Naive thymus-derived CD4-positive, alpha-beta T cell (primary cell): ENCODE data around the gene PNP. TPM values are rescaled to one million over a fixed set of nuclear protein-coding genes. Genes with fewer than 3 reads are reported as not detected.
A peak's percentile ranks its signal among the peaks of the same experiment; 100 is the strongest.
"Not testable (repeated sequence)": the region's sequence is repeated elsewhere in the genome, so short reads cannot be mapped to it uniquely, and the experiment has no call there.

Experiments
- ATAC-seq: fragments of 150-1000 bp; cut with Tn5 transposase; 2 replicates; pipeline ENCODE4 v1.10.0; 2021; ENCODE audit warnings: mild to moderate bottlenecking, moderate library complexity
- CTCF ChIA-PET: fragments of 350-600 bp; sonication (Branson Sonifier 250); formaldehyde crosslinking; loops from one replicate; lab custom pipeline; 2021; ENCODE audit warnings: antibody characterized with exemption; lab: Charles Lee
- POLR2A ChIA-PET: fragments of 350-600 bp; sonication (Branson Sonifier 250); formaldehyde crosslinking; loops from one replicate; lab custom pipeline; 2021; ENCODE audit warnings: antibody characterized with exemption, inconsistent platforms; lab: Charles Lee
- DNase-seq, 9 donors: peaks; one replicate each; pipeline versions ENCODE4 v3.0.0 to v3.0.0-alpha.2; 2020 to 2022; ENCODE audit warnings: mixed read lengths in 1 of 9
- H3K27ac ChIP-seq: one replicate; pipeline ENCODE4 v1.7.0; 2013; ENCODE audit warnings: mild to moderate bottlenecking, low read depth, low read length, moderate library complexity
- H3K27me3 ChIP-seq, 2 donors: one replicate each; pipeline ENCODE4 v1.7.0; 2013; ENCODE audit warnings: low read length in 2 of 2, mild to moderate bottlenecking in 2 of 2, moderate library complexity in 2 of 2; ENCODE audit not compliant: control insufficient read depth in 2 of 2, insufficient read depth in 2 of 2
- H3K36me3 ChIP-seq, 3 experiments: 1 replicate in 2 of 3; 2 replicates in 1 of 3; pipeline ENCODE4 v1.7.0; 2013; ENCODE audit warnings: low read length in 3 of 3, mild to moderate bottlenecking in 3 of 3, moderate library complexity in 1 of 3; ENCODE audit not compliant: insufficient read depth in 3 of 3, control insufficient read depth in 2 of 3
- H3K4me1 ChIP-seq, 2 donors: one replicate each; pipeline ENCODE4 v1.7.0; 2013; ENCODE audit warnings: low read length in 2 of 2, mild to moderate bottlenecking in 2 of 2, moderate library complexity in 1 of 2; ENCODE audit not compliant: control insufficient read depth in 2 of 2, insufficient read depth in 2 of 2
- H3K4me3 ChIP-seq: 2 replicates; pipeline ENCODE4 v1.7.0; 2013; ENCODE audit warnings: mild to moderate bottlenecking, low read length
- H3K9me3 ChIP-seq, 3 experiments: 1 replicate in 2 of 3; 2 replicates in 1 of 3; pipeline ENCODE4 v1.7.0; 2013; ENCODE audit warnings: low read length in 3 of 3; ENCODE audit not compliant: control insufficient read depth in 2 of 3
- H3K27ac Mint-ChIP-seq, 9 donors: one replicate each; pipeline ENCODE4 v1.8.0; 2020 to 2022; ENCODE audit warnings: mixed read lengths in 9 of 9, mild to moderate bottlenecking in 8 of 9, moderate library complexity in 5 of 9, inconsistent platforms in 2 of 9
- H3K27me3 Mint-ChIP-seq, 5 donors: one replicate each; pipeline ENCODE4 v1.8.0; 2021 to 2022; ENCODE audit warnings: mixed read lengths in 5 of 5, mild to moderate bottlenecking in 1 of 5
- H3K36me3 Mint-ChIP-seq, 5 donors: one replicate each; pipeline ENCODE4 v1.8.0; 2020 to 2022; ENCODE audit warnings: mixed read lengths in 5 of 5, mild to moderate bottlenecking in 3 of 5, inconsistent platforms in 1 of 5
- H3K4me1 Mint-ChIP-seq, 7 donors: one replicate each; pipeline ENCODE4 v1.8.0; 2020 to 2022; ENCODE audit warnings: mixed read lengths in 7 of 7, mild to moderate bottlenecking in 3 of 7, inconsistent platforms in 1 of 7
- H3K4me3 Mint-ChIP-seq, 10 donors: one replicate each; pipeline ENCODE4 v1.8.0; 2020 to 2022; ENCODE audit warnings: mild to moderate bottlenecking in 10 of 10, mixed read lengths in 10 of 10, moderate library complexity in 6 of 10, inconsistent platforms in 2 of 10
- H3K9me3 Mint-ChIP-seq, 11 donors: one replicate each; pipeline ENCODE4 v1.8.0; 2020 to 2022; ENCODE audit warnings: mixed read lengths in 11 of 11, mild to moderate bottlenecking in 4 of 11, inconsistent platforms in 1 of 11, moderate library complexity in 1 of 11
- intact Hi-C, 2 donors: fragments of 100-400 bp; cut with micrococcal nuclease; formaldehyde crosslinking; loops; one replicate each; pipeline ENCODE4 v1.15.1; 2023
- polyA plus RNA-seq, 2 donors: library from polyadenylated mRNA; unstranded; fragments of 300-500 nt; fragmentation: Illumina TruSeq; gene quantifications; one replicate each; pipeline ENCODE4 v1.2.3, GENCODE V29; 2021
- total RNA-seq, 6 experiments: library from RNA in 5 of 6; stranded (reverse) in 5 of 6; gene quantifications; 1 replicate in 5 of 6; 2 replicates in 1 of 6; pipeline ENCODE4 v1.2.3 and lab custom pipeline; 2021 to 2026

PNP gene
- total and polyA plus RNA-seq, 7 experiments from 2014 or later: 35.6 to 179 (median 82.1) TPM

DNA sequence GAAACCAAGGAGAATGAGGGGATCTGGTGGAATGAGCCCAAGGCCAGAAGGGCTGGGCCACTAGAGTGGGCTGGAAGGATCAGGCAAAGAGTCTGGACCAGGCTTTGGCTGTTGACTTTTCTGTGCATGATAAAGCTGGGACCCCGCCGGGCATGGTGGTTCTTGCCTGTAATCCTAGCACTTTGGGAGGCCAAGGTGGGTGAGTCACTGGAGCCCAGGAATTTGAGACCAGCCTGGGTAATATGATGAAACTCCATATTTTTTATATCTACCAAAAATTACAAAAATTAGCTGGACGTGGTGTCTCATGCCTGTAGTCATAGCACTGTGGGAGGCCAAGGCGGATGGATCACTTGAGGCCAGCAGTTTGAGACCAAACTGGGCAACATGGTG is 32.8 kb upstream of the PNP start:
- intact Hi-C loops: no loop called here
- Histone ChIP-seq H3K27me3 (no peaks in the 10 kb centered on the region), H3K36me3 (no peaks in the 10 kb centered on the region), H3K9me3 (no peaks in the 10 kb centered on the region), H3K4me1 (peaks cover 9 to 13% of the 10 kb centered on the region in 2 donors), H3K27ac (no peak overlapping the region), H3K4me3 (no peak overlapping the region)
- ChIA-PET CTCF (no interaction called here), POLR2A (no interaction called here)
- no peak overlapping the region for H3K27ac Mint-ChIP-seq
- H3K27me3 Mint-ChIP-seq: no peaks in the 10 kb centered on the region
- peaks cover 10 to 22% (median 15%) of the 10 kb centered on the region in 7 donors for H3K4me1 Mint-ChIP-seq
- no peak overlapping the region for H3K4me3 Mint-ChIP-seq
- ATAC-seq: no peak
- peaks cover 0 to 3% (median 0%) of the 10 kb centered on the region in 11 donors for H3K9me3 Mint-ChIP-seq
- H3K36me3 Mint-ChIP-seq: peaks cover 0 to 3% (median 0%) of the 10 kb centered on the region in 5 donors
- no peak for DNase-seq

GRCh38 chr14:20438664-20439063 is 30.5 kb upstream of the PNP start:
- no peaks in the 10 kb centered on the region for H3K27me3 Mint-ChIP-seq
- peaks cover 18 to 35% (median 23%) of the 10 kb centered on the region in 7 donors for H3K4me1 Mint-ChIP-seq
- H3K9me3 ChIP-seq: no peaks in the 10 kb centered on the region
- no peak overlapping the region for H3K27ac ChIP-seq
- CTCF ChIA-PET: no interaction called here
- POLR2A ChIA-PET: no interaction called here
- H3K4me3 ChIP-seq: no peak overlapping the region
- intact Hi-C loops: no loop called here
- H3K4me1 ChIP-seq: peaks cover 13 to 16% of the 10 kb centered on the region in 2 donors
- H3K4me3 Mint-ChIP-seq: no peak overlapping the region
- no peaks in the 10 kb centered on the region for H3K36me3 ChIP-seq
- H3K9me3 Mint-ChIP-seq: peaks cover 0 to 4% (median 0%) of the 10 kb centered on the region in 11 donors
- H3K27ac Mint-ChIP-seq: no peak overlapping the region
- no peak for DNase-seq
- no peaks in the 10 kb centered on the region for H3K27me3 ChIP-seq
- no peak for ATAC-seq
- H3K36me3 Mint-ChIP-seq: peaks cover 0 to 11% (median 6%) of the 10 kb centered on the region in 5 donors

DNA sequence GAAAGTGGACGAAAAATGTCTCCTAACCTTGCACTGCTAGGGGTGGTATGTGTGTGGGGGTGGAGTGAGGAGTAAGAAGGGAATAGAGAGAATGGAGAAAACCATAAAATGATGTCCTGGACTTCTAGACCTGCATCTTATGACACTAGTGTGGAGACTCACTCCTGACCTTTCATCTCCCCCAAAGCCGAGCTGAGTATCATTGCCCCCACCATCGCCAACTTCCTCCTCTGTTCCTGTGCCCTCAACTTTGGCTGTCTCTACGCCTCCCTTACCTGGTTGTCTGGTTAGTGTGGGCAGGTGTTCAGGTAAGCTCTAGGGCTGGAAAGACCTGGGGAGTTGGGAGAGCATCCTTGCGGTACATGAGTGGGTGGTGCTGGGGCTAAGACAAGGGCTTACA is 28.7 kb upstream of the PNP start:
- Mint-ChIP-seq H3K9me3 (peaks cover 0 to 4% (median 0%) of the 10 kb centered on the region in 11 donors), H3K4me1 (peaks cover 18 to 35% (median 23%) of the 10 kb centered on the region in 7 donors), H3K4me3 (peak overlapping the region in 9 of 10 donors; percentile 42 to 70 (median 61)), H3K27me3 (no peaks in the 10 kb centered on the region), H3K27ac (peak overlapping the region; percentile 6 to 95 (median 86)), H3K36me3 (peaks cover 0 to 11% (median 6%) of the 10 kb centered on the region in 5 donors)
- H3K36me3 ChIP-seq: peaks cover 0 to 4% (median 0%) of the 10 kb centered on the region in 3 experiments
- ChIA-PET CTCF (interaction anchor here (2.0 kb wide), 1 partner anchor 25 kb away, joined by 7 read pairs; no protein-coding TSS in a partner anchor), POLR2A (interaction anchor here (0.7 to 3.3 kb wide), 3 partner anchors 11 to 16 kb away, joined by 3 to 14 read pairs (median 4); partner anchors contain the start of genes APEX1 and OSGEP)
- peak overlapping the region; percentile 26 for H3K27ac ChIP-seq
- peaks cover 13 to 16% of the 10 kb centered on the region in 2 donors for H3K4me1 ChIP-seq
- intact Hi-C loops: no loop called here
- no peak overlapping the region for H3K4me3 ChIP-seq
- H3K9me3 ChIP-seq: no peaks in the 10 kb centered on the region
- no peaks in the 10 kb centered on the region for H3K27me3 ChIP-seq
- ATAC-seq (no peak), DNase-seq (no peak)

DNA sequence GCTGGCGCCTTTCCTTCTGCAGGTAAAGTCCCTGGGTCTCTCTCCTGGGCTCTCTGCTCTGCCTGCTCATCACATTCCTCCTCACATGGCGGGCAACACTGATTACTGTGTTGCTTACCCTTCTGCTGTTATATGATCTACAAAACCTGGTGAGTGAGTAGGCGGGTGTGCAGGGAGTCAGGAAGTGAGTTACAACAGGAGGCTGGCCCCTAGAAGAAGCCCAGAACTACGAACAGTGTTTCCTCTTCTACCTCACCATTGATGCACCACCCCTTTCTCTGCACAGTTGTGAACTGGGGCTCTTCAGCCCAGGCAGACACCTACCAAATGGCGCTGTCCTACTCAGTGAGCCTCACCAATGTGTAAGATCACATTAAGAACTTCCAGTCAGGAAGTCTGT is 28.3 kb upstream of the PNP start:
- Mint-ChIP-seq H3K27me3 (no peaks in the 10 kb centered on the region), H3K4me3 (peak overlapping the region; percentile 49 to 75 (median 62)), H3K27ac (peak overlapping the region; percentile 60 to 95 (median 86)), H3K9me3 (peaks cover 0 to 4% (median 0%) of the 10 kb centered on the region in 11 donors), H3K36me3 (peaks cover 0 to 11% (median 6%) of the 10 kb centered on the region in 5 donors), H3K4me1 (peaks cover 18 to 35% (median 23%) of the 10 kb centered on the region in 7 donors)
- DNase-seq: peak in 7 of 9 donors; percentile 32 to 71 (median 56)
- peak overlapping the region; percentile 26 for H3K27ac ChIP-seq
- H3K36me3 ChIP-seq: peaks cover 0 to 8% (median 0%) of the 10 kb centered on the region in 3 experiments
- H3K4me1 ChIP-seq: peaks cover 13 to 16% of the 10 kb centered on the region in 2 donors
- POLR2A ChIA-PET: interaction anchor here (0.7 to 3.3 kb wide), 5 partner anchors 9 to 21 kb away, joined by 3 to 14 read pairs (median 4); partner anchors contain the start of genes APEX1, OSGEP and PIP4P1
- ATAC-seq: peak; percentile 99
- intact Hi-C loops: loop anchor here in 1 of 2 donors (1.0 kb wide), 2 partner anchors 13 to 26 kb away; partner anchors contain the start of gene OSGEP
- CTCF ChIA-PET: interaction anchor here (2.0 kb wide), 1 partner anchor 26 kb away, joined by 7 read pairs; no protein-coding TSS in a partner anchor
- no peaks in the 10 kb centered on the region for H3K27me3 ChIP-seq
- no peak overlapping the region for H3K4me3 ChIP-seq
- H3K9me3 ChIP-seq: no peaks in the 10 kb centered on the region

DNA sequence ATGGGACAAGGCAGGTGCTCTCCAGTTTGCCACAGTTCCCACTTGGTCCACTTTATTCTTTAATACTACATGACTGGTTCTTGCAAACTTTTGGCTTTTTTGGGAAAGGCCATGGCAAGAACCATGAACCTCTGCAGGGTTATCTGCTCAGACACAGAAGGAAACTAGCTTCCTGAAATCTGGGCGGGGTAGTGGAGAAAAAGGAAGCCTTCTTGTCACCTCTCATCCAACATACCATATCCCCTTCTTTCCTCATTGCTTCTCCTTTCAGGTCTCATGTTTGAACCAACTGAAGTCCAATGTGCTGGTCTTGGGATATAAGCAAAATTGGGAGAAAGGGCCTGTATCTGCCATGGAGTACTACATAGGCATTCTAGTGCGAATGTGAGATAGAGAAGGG is 27.7 kb upstream of the PNP start:
- H3K27ac Mint-ChIP-seq: peak overlapping the region in 8 of 9 donors; percentile 24 to 95 (median 86)
- no peak overlapping the region for H3K4me3 ChIP-seq
- ChIA-PET CTCF (interaction anchor here (1.1 to 2.0 kb wide), 2 partner anchors 15 to 26 kb away, joined by 3 to 7 read pairs; no protein-coding TSS in a partner anchor), POLR2A (interaction anchor here (0.5 to 3.3 kb wide), 7 partner anchors 8 to 703 kb away, joined by 3 to 14 read pairs (median 3); partner anchors contain the start of genes APEX1, OSGEP and PIP4P1)
- no peaks in the 10 kb centered on the region for H3K9me3 ChIP-seq
- peaks cover 13 to 16% of the 10 kb centered on the region in 2 donors for H3K4me1 ChIP-seq
- intact Hi-C loops: loop anchor here in 1 of 2 donors (1.0 kb wide), 2 partner anchors 13 to 26 kb away; partner anchors contain the start of gene OSGEP
- ATAC-seq (no peak), DNase-seq (no peak)
- H3K9me3 Mint-ChIP-seq: peaks cover 0 to 4% (median 0%) of the 10 kb centered on the region in 11 donors
- H3K27me3 Mint-ChIP-seq: no peaks in the 10 kb centered on the region
- peaks cover 0 to 11% (median 6%) of the 10 kb centered on the region in 5 donors for H3K36me3 Mint-ChIP-seq
- peak overlapping the region; percentile 26 for H3K27ac ChIP-seq
- peaks cover 0 to 14% (median 0%) of the 10 kb centered on the region in 3 experiments for H3K36me3 ChIP-seq
- no peaks in the 10 kb centered on the region for H3K27me3 ChIP-seq
- peaks cover 18 to 35% (median 23%) of the 10 kb centered on the region in 7 donors for H3K4me1 Mint-ChIP-seq
- H3K4me3 Mint-ChIP-seq: peak overlapping the region in 4 of 10 donors; percentile 14 to 38 (median 30)

- H3K27ac Mint-ChIP-seq, intact Hi-C loops, DNase-seq, H3K4me3 Mint-ChIP-seq, H3K27ac ChIP-seq, H3K4me3 ChIP-seq, CTCF ChIA-PET, ATAC-seq, H3K27me3 ChIP-seq, H3K27me3 Mint-ChIP-seq, H3K9me3 Mint-ChIP-seq, H3K9me3 ChIP-seq: not testable (repeated sequence)
- POLR2A ChIA-PET: interaction anchor here (1.0 to 1.3 kb wide), 2 partner anchors 12 to 28 kb away, joined by 3 to 5 read pairs; partner anchors contain the start of gene APEX1
- Mint-ChIP-seq H3K36me3 (peaks cover 7 to 27% (median 19%) of the 10 kb centered on the region in 5 donors), H3K4me1 (peaks cover 18 to 35% (median 23%) of the 10 kb centered on the region in 7 donors)
- Histone ChIP-seq H3K36me3 (peaks cover 14 to 36% (median 14%) of the 10 kb centered on the region in 3 experiments), H3K4me1 (peaks cover 13 to 16% of the 10 kb centered on the region in 2 donors)
Measured at GRCh38 chr14:20443650-20444049, 25.6 kb upstream of the PNP start.
